Skeletal muscle satellite cell (primary cell): ENCODE results near the gene MTSS2.

Experiments used
- H3K27me3 ChIP-seq: 2 replicates; pipeline ENCODE4 v1.7.0; 2013; ENCODE audit warnings: low read length; ENCODE audit not compliant: control insufficient read depth, insufficient read depth
- H3K36me3 ChIP-seq: 2 replicates; pipeline ENCODE4 v1.7.0; 2013; ENCODE audit warnings: mild to moderate bottlenecking, control low read depth, low read length; ENCODE audit not compliant: insufficient read depth
- H3K4me1 ChIP-seq: 2 replicates; pipeline ENCODE4 v1.7.0; 2013; ENCODE audit warnings: low read length; ENCODE audit not compliant: control insufficient read depth, insufficient read depth
- H3K4me2 ChIP-seq: 2 replicates; pipeline ENCODE4 v1.7.0; 2013; ENCODE audit warnings: mild to moderate bottlenecking, low read length
- H3K4me3 ChIP-seq: 2 replicates; pipeline ENCODE4 v1.7.0; 2013; ENCODE audit warnings: low read length
- H3K9ac ChIP-seq: 2 replicates; pipeline ENCODE4 v1.7.0; 2013; ENCODE audit warnings: mild to moderate bottlenecking, low read depth, low read length, moderate library complexity
- H3K9me3 ChIP-seq: replicated peaks from 2 replicates; pipeline ENCODE4 v1.7.0; 2013; ENCODE audit warnings: mild to moderate bottlenecking, control low read depth, low read length

The MTSS2 gene

DNA sequence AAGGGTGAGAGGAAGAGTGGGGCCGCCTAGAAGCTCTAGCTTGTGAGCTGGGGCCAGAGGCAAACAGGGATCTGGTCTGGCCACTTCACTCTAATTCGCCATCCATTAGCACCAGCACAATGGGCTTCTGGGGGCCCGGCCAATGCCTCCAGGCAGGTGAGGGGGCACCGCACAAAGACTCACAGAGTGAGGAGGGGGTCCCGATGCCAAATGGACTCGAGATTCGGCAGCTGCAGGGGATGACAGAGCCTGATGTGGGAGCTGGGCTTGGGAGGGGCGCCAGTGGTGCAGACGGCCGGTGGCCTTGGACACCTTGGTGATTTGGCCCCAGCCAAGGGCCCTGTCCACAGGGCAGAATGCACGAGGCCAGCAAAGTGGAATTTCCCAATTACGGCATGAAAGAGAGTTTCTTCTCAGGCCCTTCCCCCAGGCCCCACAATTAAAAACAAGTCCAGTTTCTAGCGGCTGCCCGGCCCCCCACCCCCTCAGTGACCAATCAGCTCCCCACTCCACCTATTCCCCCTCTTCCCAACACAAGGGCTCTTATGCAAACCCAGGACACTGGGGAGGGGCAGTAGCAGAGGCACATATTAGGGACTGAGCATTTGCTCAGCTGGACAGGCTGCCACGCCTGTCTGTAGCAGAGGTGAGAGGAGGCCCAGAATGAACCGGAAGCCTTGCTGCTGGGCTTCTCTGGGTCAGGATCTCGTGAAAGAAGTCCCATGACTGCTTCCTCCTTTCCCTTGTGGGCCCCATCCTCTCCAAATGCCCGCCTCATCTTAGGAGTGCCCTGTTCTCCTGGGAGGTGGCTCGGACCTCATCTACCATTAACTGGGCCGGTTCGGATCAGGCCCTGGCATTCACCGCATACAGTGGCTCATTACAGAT lies 39.4 kb upstream of the MTSS2 start:
- no peak overlapping the region for H3K4me2 ChIP-seq
- peak overlapping the region; percentile 28 for H3K9ac ChIP-seq

DNA sequence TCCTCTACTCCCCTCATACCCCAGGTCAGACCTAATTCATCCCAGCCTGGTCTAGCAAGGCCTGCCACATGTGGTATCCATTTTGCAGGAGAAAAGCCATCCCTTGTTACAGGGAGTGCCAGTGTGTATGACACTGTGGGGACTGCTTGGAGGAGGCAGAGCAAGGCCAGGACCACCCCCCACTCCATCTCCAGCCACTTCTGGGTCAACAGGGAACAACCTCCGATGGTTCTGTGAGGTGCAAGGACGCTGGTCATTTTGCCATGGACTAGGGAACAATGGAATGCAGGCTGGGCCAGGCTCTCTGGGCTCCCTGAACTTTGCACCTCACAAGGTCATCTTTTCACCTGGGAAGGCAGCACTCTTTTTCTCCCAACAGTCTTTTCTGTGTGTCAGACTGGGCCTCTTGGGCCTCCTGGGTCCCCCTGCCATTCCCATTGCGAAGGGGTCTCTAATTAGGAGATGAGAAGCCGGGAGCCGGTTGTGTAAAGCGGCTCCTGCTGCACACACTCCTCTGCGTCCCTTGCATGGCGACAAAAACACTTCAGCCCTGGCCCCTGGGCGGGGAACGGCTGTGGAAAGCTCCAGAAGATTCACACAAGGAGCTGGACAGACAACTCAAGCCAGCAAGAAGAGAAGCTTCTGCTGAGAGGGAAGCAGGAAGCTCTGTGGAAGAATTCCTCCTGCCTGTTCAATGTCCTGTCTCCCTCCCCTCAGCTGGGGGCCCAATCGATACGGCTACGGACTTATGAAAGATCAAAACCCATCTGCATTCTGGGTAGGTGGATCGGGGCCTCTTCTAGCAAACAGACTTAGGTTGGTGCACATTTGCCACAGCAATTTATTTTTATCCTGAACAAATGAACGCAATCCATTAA lies 38.5 kb upstream of the MTSS2 start:
- H3K4me3 ChIP-seq, result no peak overlapping the region
- H3K9ac ChIP-seq, result no peak overlapping the region
- no peaks in the 10 kb centered on the region for H3K9me3 ChIP-seq
- no peaks in the 10 kb centered on the region for H3K27me3 ChIP-seq
- peaks cover 9% of the 10 kb centered on the region for H3K4me1 ChIP-seq
- no peak overlapping the region for H3K4me2 ChIP-seq
- H3K36me3 ChIP-seq, result peaks cover 34% of the 10 kb centered on the region

More for the DNA sequence above, 39.4 kb upstream of the MTSS2 start:
- Histone ChIP-seq H3K27me3 (no peaks in the 10 kb centered on the region), H3K4me3 (no peak overlapping the region), H3K9me3 (no peaks in the 10 kb centered on the region), H3K36me3 (peaks cover 25% of the 10 kb centered on the region), H3K4me1 (peaks cover 14% of the 10 kb centered on the region)

DNA sequence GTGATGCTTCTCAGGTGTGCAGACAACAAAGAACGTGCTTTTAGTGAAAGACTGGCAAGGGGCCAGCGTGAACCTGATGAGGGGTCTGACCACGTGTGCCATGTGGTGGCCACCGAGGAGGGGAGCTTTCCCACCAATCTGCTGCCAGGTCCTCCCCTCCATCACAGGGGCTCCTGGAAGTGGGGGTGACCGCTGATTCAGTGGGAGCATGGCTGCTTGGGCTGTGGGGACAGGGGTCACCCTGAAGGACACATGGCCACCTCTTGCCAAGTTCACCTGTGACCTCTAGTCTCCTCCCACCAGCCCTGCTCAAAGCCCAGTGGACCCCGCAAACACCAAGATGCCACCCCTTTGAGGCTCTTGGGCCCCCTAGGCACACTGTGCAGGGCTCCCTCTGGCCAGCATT lies 37.9 kb upstream of the MTSS2 start:
- H3K36me3 ChIP-seq, result peaks cover 36% of the 10 kb centered on the region
- peaks cover 9% of the 10 kb centered on the region for H3K4me1 ChIP-seq
- H3K4me3 ChIP-seq, result no peak overlapping the region
- H3K9me3 ChIP-seq, result no peaks in the 10 kb centered on the region
- H3K9ac ChIP-seq, result no peak overlapping the region
- no peak overlapping the region for H3K4me2 ChIP-seq
- H3K27me3 ChIP-seq, result no peaks in the 10 kb centered on the region

DNA sequence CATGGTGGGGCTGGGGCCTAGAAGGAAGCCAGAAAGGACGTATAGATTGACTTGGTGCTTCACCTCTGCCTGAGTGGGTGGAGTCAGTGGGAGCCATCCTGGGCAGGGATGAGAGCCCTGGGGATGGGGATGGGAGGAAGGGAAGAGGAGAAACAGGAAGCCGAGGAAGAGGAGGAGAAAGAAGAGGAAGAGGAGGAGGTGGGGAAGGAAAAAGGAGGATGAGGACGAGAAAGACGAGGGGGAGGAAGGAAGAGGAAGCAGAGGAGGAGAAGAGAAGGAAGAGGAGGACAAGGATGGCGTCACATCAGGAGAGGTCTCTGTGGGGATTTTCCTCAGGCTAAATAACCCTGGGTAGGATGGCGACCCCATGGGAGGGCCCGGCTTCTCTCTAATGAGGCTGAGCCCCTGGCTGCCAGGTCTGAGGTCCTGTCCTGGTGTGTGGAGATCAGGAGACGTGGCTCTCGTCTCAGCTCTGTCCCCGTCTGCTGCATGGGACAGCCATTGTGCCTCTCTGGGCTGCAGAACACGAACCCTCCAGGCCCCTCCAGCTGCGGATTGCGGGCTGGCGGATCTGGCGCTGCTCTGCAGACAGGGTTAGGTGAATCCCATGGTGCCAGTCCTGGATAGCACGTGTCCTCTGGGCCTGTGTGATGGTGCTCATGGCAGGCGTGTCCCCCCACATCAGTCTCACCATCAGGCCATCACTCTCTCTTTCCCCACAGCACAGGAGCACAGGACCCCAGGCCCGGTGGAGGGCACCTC lies 35.5 kb upstream of the MTSS2 start:
- Histone ChIP-seq H3K9me3 (no peaks in the 10 kb centered on the region), H3K4me3 (no peak overlapping the region), H3K4me1 (peaks cover 17% of the 10 kb centered on the region), H3K36me3 (peaks cover 20% of the 10 kb centered on the region), H3K27me3 (no peaks in the 10 kb centered on the region), H3K9ac (no peak overlapping the region), H3K4me2 (no peak overlapping the region)

DNA sequence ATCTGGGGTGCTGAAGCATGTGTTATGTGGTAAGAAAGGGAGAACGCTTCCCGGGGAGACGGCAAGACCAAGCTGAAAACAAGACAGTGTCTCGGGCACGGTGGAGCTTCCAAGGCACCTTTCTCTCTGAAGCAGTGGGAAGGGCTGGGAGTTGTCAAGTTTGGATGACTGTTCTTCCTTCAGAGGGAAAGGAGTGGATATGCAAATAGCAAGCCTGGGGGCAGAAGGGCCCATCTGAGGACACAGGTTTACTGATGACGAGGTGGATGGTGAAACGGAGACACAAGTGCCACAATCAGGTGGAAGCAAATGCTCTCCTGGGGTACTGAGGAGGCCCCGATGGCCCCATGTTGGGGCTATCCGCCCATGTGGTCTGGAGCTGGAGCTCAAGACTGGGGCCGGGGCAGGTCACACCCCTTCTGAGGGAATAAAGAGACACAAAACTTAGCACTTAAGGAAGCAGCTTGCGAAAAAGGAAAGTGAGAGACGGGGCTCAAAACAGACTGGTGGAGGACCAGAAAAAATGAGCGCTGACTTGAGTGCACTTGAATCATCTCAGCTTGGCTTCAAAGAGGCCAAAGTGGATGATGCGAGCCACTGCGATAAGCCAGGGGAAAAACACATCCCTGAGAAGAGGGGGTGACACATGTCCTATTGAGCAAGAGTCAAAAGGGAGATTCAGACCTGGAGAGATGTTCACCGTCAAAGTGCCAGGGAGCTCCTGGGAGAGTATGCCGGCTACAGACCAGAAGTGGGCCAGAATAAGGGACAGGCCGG lies 34.8 kb upstream of the MTSS2 start:
- Histone ChIP-seq H3K4me3 (no peak overlapping the region), H3K4me1 (peaks cover 18% of the 10 kb centered on the region), H3K9me3 (no peaks in the 10 kb centered on the region), H3K9ac (no peak overlapping the region), H3K4me2 (no peak overlapping the region), H3K27me3 (no peaks in the 10 kb centered on the region), H3K36me3 (peaks cover 20% of the 10 kb centered on the region)

DNA sequence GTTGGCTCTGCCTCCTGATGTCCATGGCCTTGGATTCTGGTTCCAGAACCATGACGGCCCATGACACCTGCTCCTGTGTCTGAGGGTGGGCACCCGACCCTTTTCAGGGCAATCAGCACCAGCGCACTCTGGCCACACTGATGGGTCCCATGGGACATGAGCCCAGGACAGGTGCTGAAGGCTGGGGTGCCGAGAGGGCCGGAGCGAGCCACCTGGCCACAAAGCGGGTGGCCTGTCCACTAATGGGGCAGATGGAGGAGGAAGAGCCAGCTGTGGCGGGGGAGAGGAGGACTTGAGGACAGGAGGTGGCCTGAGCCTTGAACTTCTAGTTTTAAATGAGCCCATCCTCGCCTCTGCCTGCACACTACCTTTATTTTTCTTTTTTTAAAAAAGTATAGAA lies 31.2 kb upstream of the MTSS2 start:
- H3K4me3 ChIP-seq, result no peak overlapping the region
- no peaks in the 10 kb centered on the region for H3K27me3 ChIP-seq
- no peak overlapping the region for H3K9ac ChIP-seq
- H3K4me1 ChIP-seq, result peaks cover 41% of the 10 kb centered on the region
- no peak overlapping the region for H3K4me2 ChIP-seq
- H3K36me3 ChIP-seq, result peaks cover 13% of the 10 kb centered on the region
- no peaks in the 10 kb centered on the region for H3K9me3 ChIP-seq

DNA sequence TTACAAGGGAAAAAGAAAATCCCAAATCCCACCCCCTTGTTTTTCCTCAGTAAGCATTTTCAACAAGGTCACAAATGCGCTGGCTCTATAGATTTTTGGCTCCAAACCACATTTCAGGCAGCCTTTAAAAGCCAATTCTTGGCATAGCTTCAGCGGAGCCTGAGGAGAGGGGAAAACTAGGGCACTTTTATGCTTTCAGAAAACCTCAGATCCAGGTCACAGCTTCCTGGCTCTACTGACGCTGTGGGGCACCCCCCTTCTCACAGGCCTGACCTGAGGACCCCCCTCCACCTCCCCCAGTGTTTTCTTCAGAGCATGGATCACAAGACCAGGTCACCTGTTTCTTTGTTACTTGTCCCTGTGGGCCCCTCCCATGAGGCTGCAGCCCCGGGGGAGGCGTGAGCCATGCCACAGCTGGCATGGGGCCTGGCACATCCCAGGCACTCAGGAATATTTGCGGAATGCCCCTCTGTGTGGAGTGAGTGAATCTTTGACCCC lies 30.1 kb upstream of the MTSS2 start:
- no peaks in the 10 kb centered on the region for H3K27me3 ChIP-seq
- peak overlapping the region; percentile 66 for H3K4me2 ChIP-seq
- no peaks in the 10 kb centered on the region for H3K9me3 ChIP-seq
- peaks cover 17% of the 10 kb centered on the region for H3K36me3 ChIP-seq
- peak overlapping the region; percentile 17 for H3K4me3 ChIP-seq
- H3K4me1 ChIP-seq, result peaks cover 41% of the 10 kb centered on the region
- peak overlapping the region; percentile 75 for H3K9ac ChIP-seq

DNA sequence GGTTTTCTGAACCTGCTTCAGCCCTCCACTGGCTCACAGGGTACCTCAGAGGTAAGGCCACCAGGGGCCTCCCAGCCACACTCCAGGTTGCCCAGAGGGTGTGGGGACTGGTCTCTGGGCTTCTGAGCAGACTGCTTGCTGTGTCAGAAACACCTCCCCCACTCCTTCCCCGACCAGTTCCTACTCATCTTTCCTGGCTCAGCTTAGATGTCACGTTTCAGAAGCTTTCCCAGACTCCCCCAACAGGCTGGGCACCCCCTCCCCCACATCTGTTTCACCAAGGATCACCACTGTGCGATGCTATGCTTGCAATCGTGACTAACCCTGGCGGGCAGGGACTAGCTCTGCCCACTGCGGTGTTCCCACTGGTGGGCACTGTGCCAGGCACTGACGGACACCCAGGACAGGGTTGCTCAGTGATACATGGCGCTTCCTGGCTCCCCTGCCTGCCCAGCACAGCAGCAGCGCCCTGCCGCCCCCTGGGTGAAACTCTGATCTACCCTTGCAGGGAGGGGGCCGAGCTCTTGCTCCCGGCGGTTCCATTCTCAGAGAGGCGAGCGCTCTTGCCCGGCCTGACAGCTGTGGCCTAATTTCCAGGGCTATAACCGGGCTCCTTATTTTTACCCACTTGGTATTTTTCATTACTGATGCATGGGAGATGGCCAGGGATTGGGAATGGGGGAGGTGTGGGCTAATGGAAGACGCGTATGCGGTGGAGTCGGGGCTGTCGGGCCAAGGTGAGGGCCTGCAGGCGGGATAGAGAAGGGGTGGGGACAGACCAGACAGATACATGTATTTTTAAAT lies 29.4 kb upstream of the MTSS2 start:
- peak overlapping the region; percentile 29 for H3K4me3 ChIP-seq
- no peaks in the 10 kb centered on the region for H3K27me3 ChIP-seq
- peaks cover 15% of the 10 kb centered on the region for H3K36me3 ChIP-seq
- H3K4me1 ChIP-seq, result peaks cover 41% of the 10 kb centered on the region
- no peaks in the 10 kb centered on the region for H3K9me3 ChIP-seq
- H3K4me2 ChIP-seq, result peak overlapping the region; percentile 67
- peak overlapping the region; percentile 84 for H3K9ac ChIP-seq

DNA sequence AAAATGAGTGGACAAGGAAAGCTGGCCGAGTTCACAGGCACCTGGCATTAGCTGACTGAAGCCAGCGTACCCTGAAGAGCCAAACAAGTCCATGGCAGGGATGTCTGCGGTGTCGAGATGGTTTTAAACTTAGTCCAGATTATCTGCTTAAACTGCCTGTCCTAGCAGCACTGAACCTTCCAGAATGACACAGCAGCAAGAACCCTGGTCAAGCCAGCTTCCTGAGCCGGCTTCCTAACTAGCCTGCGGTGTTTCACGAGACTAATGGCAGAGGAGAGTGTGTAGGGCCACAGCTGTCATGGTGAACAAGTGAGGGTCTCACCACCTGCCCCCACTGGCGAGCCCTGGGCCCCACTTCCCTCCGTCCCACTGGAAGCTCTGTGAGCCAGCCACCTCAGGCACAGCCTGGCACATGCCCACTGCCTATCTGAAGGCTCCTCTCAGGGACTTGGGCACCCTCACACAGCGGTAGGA lies 28.8 kb upstream of the MTSS2 start:
- Histone ChIP-seq H3K4me1 (peaks cover 45% of the 10 kb centered on the region), H3K4me3 (peak overlapping the region; percentile 29), H3K9me3 (no peaks in the 10 kb centered on the region), H3K9ac (peak overlapping the region; percentile 84), H3K36me3 (peaks cover 8% of the 10 kb centered on the region), H3K4me2 (peak overlapping the region; percentile 67), H3K27me3 (no peaks in the 10 kb centered on the region)

DNA sequence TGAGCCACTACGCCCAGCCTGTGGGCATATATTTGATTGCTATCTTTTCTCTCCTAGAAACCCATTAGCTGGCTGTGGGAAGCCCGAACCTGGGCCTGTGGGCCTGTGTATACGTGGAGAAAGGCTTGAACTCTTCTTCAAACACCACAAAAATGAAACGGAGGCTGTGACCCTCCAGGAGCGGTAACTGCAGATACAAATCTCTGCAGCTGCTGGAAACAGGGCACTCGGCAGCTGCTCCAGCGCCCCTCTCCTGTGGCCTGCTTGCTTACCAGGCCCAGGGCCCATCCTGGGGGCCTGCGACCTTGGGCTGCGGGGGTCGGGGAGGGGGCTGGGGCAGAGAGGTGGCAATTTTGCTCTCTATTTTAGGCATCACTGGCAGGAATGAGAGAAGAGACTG lies 28.0 kb upstream of the MTSS2 start:
- H3K4me1 ChIP-seq, result peaks cover 53% of the 10 kb centered on the region
- H3K4me2 ChIP-seq, result no peak overlapping the region
- no peaks in the 10 kb centered on the region for H3K27me3 ChIP-seq
- peaks cover 4% of the 10 kb centered on the region for H3K36me3 ChIP-seq
- no peaks in the 10 kb centered on the region for H3K9me3 ChIP-seq
- H3K4me3 ChIP-seq, result no peak overlapping the region
- peak overlapping the region; percentile 84 for H3K9ac ChIP-seq
